GM06990 (cell line): ENCODE data around the gene ZNF444.
"Not testable (repeated sequence)": the region's sequence is repeated elsewhere in the genome, so short reads cannot be mapped to it uniquely, and the experiment has no call there.

ENCODE experiments used
- DNase-seq: peaks from one replicate; pipeline ENCODE4 v3.0.0-alpha.2; 2011; ENCODE audit not compliant: insufficient read length; ENCODE audit errors: extremely low read depth
- H3K27me3 ChIP-seq: replicated peaks from 2 replicates; pipeline ENCODE4 v1.6.0; 2011; ENCODE audit warnings: low read length; ENCODE audit not compliant: control insufficient read depth, insufficient read depth
- H3K36me3 ChIP-seq: 2 replicates; pipeline ENCODE4 v1.5.1; 2011; ENCODE audit warnings: low read length; ENCODE audit not compliant: control insufficient read depth, insufficient read depth
- H3K4me3 ChIP-seq: replicated peaks from 2 replicates; pipeline ENCODE4 v1.5.1; 2011; ENCODE audit warnings: low read depth, mild to moderate bottlenecking, control low read depth, low read length
- CTCF ChIP-seq: IDR thresholded peaks from 2 replicates; pipeline ENCODE4 v1.5.1; 2011; ENCODE audit warnings: low read length, control low read depth, mild to moderate bottlenecking, inconsistent platforms; ENCODE audit not compliant: insufficient read depth, poor library complexity, severe bottlenecking

Gene ZNF444

GRCh38 chr19:56101746-56102535 is 39.1 kb upstream of the ZNF444 start:
- no peak overlapping the region for H3K4me3 ChIP-seq
- DNase-seq = no peak
- TF ChIP-seq CTCF = no peak
- H3K36me3 ChIP-seq = peaks cover 29% of the 10 kb centered on the region
- H3K27me3 ChIP-seq = no peaks in the 10 kb centered on the region

- DNase-seq = no peak
- Histone ChIP-seq H3K27me3 (no peaks in the 10 kb centered on the region), H3K4me3 (no peak overlapping the region), H3K36me3 (peaks cover 26% of the 10 kb centered on the region)
- TF ChIP-seq CTCF = no peak
Observed at GRCh38 chr19:56103027-56103614, 38.0 kb upstream of the ZNF444 start.

- no peaks in the 10 kb centered on the region for H3K27me3 ChIP-seq
- H3K4me3 ChIP-seq = no peak overlapping the region
- DNase-seq = no peak
- peaks cover 24% of the 10 kb centered on the region for H3K36me3 ChIP-seq
- no peak for TF ChIP-seq CTCF
Observed at GRCh38 chr19:56104423-56104822, 36.7 kb upstream of the ZNF444 start.

GRCh38 chr19:56105090-56105701 is 35.9 kb upstream of the ZNF444 start:
- peaks cover 19% of the 10 kb centered on the region for H3K36me3 ChIP-seq
- no peak for DNase-seq
- no peak overlapping the region for H3K4me3 ChIP-seq
- peak; percentile 33 for TF ChIP-seq CTCF
- no peaks in the 10 kb centered on the region for H3K27me3 ChIP-seq

GRCh38 chr19:56105831-56106396 is 35.2 kb upstream of the ZNF444 start:
- peaks cover 16% of the 10 kb centered on the region for H3K36me3 ChIP-seq
- H3K27me3 ChIP-seq, DNase-seq, H3K4me3 ChIP-seq: not testable (repeated sequence)

- peaks cover 16% of the 10 kb centered on the region for H3K36me3 ChIP-seq
- TF ChIP-seq CTCF = no peak
- no peaks in the 10 kb centered on the region for H3K27me3 ChIP-seq
- no peak overlapping the region for H3K4me3 ChIP-seq
- no peak for DNase-seq
Observed at GRCh38 chr19:56106397-56106849, 34.7 kb upstream of the ZNF444 start.
